GM20000 (cell line): Measurements from ENCODE around the gene LGALS1.

ENCODE experiments used
- DNase-seq: peaks from one replicate; pipeline ENCODE4 v3.0.0; 2012; ENCODE audit warnings: low spot score
- TF ChIP-seq, protein P1 (sequence below): IDR thresholded peaks from 2 replicates; pipeline ENCODE4 v1.5.1; 2012; ENCODE audit warnings: mild to moderate bottlenecking, control low read depth; ENCODE audit errors: extremely low read depth, missing control alignments

LGALS1 gene

DNA sequence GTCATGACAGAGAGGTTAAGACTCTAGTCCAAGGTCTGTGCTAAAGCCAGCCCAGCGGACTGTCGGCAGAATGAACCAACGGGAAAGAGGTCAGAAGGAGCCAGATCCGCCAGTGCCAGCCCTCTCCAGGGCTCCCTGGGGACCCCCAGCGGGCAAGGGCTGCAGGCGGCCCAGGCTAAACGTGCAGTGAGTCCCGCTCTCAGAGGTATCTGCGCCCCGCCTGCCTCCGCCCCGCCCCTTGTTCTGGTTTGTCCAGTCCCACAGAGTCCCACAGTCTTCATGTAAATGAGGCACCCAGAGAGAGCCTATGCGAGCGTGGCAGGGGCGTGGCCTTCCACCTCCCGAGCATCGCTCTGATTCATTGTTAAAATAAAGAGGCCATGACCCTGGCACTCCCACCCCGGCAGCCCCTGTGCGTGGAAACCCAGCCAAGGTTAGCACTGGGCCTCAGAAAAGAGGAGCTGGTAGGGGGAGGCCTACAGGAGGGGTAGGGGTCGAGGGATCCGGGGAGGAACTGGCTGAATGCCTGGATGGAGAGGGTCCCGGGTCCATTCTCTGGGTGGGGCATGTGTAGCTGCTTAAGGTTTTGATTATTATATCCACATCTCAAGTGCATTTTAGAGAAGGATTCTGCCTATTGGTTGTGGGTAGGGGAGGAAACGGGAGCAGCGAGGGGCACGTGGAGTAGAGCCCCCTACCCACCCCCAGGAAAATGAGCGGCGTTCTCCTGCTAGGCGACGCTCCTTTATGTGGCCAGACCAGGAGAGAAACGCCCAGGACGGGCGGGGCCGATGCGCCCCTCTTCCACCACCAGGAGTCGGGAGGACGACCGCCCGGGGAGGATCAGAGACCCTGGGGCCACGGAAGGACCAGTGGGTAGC, 21.5 kb downstream of the LGALS1 start, which contains the start of gene TRIOBP:
Gene TRIOBP (plus strand): TSS at position 392 of the 881 bp plus-strand sequence. CDS start 4,318 bp downstream, outside the sequence.
- DNase-seq: peak; percentile 87

DNA sequence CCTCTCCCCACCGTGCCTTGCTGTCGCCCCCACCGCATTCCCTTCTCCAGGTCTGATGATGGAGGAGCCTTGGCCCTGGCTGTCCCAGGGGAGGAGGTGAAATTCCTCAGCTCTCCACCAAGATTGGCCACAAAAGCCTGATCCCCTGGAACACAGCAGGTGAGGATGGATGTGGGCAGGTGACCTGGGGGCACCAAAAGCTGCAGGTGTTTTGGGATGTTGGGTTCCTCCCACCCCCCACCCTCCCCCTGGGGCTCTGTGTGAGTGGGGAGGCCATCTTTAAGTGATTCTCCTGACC, 22.1 kb downstream of the LGALS1 start:
- TF ChIP-seq, protein P1, sequence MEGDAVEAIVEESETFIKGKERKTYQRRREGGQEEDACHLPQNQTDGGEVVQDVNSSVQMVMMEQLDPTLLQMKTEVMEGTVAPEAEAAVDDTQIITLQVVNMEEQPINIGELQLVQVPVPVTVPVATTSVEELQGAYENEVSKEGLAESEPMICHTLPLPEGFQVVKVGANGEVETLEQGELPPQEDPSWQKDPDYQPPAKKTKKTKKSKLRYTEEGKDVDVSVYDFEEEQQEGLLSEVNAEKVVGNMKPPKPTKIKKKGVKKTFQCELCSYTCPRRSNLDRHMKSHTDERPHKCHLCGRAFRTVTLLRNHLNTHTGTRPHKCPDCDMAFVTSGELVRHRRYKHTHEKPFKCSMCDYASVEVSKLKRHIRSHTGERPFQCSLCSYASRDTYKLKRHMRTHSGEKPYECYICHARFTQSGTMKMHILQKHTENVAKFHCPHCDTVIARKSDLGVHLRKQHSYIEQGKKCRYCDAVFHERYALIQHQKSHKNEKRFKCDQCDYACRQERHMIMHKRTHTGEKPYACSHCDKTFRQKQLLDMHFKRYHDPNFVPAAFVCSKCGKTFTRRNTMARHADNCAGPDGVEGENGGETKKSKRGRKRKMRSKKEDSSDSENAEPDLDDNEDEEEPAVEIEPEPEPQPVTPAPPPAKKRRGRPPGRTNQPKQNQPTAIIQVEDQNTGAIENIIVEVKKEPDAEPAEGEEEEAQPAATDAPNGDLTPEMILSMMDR: no peak
- DNase-seq: no peak

More for the DNA sequence above, 21.5 kb downstream of the LGALS1 start, which contains the start of gene TRIOBP:
- TF ChIP-seq, protein P1: peak; percentile 33

- DNase-seq: no peak
Measured at GRCh38 chr22:37701141-37701786, 25.8 kb downstream of the LGALS1 start.

GRCh38 chr22:37703906-37704305, 28.5 kb downstream of the LGALS1 start:
- TF ChIP-seq, protein P1: no peak

More at GRCh38 chr22:37701141-37701786, 25.8 kb downstream of the LGALS1 start:
- TF ChIP-seq, protein P1: no peak

DNA sequence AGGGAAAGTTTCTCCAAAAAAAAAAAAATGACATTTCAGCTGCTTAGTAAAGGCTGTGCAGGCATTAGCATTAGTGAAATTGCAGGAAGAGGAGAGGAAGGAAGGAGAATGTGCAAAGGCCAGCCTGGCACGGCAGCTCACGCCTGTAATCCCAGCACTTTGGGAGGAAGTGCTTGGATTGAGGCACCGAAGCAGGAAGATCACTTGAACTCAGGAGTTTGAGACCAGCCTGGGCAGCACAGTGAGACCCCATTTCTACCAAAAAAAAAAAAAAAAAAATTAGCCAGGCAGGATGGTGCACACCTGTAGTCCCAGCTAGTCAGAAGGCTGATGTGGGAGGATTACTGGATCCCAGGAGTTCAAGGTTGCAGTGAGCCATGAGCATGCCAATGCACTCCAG, 29.2 kb downstream of the LGALS1 start:
- TF ChIP-seq, protein P1: no peak
- DNase-seq: no peak

More at GRCh38 chr22:37703906-37704305, 28.5 kb downstream of the LGALS1 start:
- DNase-seq: no peak

- DNase-seq: no peak
- TF ChIP-seq, protein P1: no peak
Measured at GRCh38 chr22:37705205-37705604, 29.8 kb downstream of the LGALS1 start.
